Left lung (tissue), 10 donors: Measurements from ENCODE around the gene AFF2. TPM values are rescaled to one million over a fixed set of nuclear protein-coding genes. Genes with fewer than 3 reads are reported as not detected.

Experiments used
- ATAC-seq: fragments of 200-7000 bp; cut with Tn5 transposase; one replicate; pipeline ENCODE4 v1.9.1; 2020; ENCODE audit warnings: moderate library complexity
- DNase-seq, 4 donors: peaks; one replicate each; pipeline ENCODE4 v3.0.0-alpha.2; 2013 to 2020
- H3K27ac ChIP-seq, 2 donors: fragments of 200-600 bp; sonication (generic) in 1 of 2; one replicate each; pipeline versions ENCODE4 v1.5.0 to v1.8.0; 2020 to 2021
- H3K27me3 ChIP-seq, 2 donors: fragments of 200-600 bp; sonication (generic) in 1 of 2; one replicate each; pipeline versions ENCODE4 v1.5.0 to v1.8.0; 2020 to 2021
- H3K36me3 ChIP-seq, 2 donors: fragments of 200-600 bp; sonication (generic) in 1 of 2; one replicate each; pipeline versions ENCODE4 v1.5.0 to v1.8.0; 2020 to 2021
- H3K4me1 ChIP-seq, 2 donors: fragments of 200-600 bp; one replicate each; pipeline ENCODE4 v1.8.0; 2021
- H3K4me3 ChIP-seq, 2 donors: fragments of 200-600 bp; sonication (generic) in 1 of 2; one replicate each; pipeline versions ENCODE4 v1.5.0 to v1.8.0; 2020 to 2021; ENCODE audit warnings: mild to moderate bottlenecking in 1 of 2
- H3K9me3 ChIP-seq, 2 donors: fragments of 200-600 bp; sonication (generic) in 1 of 2; one replicate each; pipeline versions ENCODE4 v1.5.0 to v1.8.0; 2020 to 2021
- CTCF ChIP-seq, 2 donors: fragments of 200-600 bp; sonication (generic) in 1 of 2; IDR thresholded peaks; one replicate each; pipeline versions ENCODE4 v1.5.0 to v1.8.0; 2021; ENCODE audit warnings: antibody characterized with exemption in 2 of 2
- intact Hi-C, 2 donors: fragments of 100-400 bp; cut with DNase I; formaldehyde crosslinking; loops; one replicate each; pipeline versions ENCODE4 v1.11.2 to v1.14.2; 2022
- polyA plus RNA-seq, 6 donors: library from polyadenylated mRNA; unstranded; fragments of 120-200 nt; gene quantifications; one replicate each; pipeline ENCODE4 v1.2.1, GENCODE V29; 2013; ENCODE audit not compliant: insufficient read length in 6 of 6
- total RNA-seq, 2 donors: library from RNA; stranded (reverse); fragmentation: NEBNext Ultra II Directional; extraction: Animal tissue kit (Norgen Biotek cat#: 25700); gene quantifications; one replicate each; pipeline ENCODE4 v1.2.1, GENCODE V29; 2021
- donor health status: DM: no; HTN: yes; CAD: no.
- donor health status: DM: no; HTN: no; CAD: no.

AFF2 gene
- total and polyA plus RNA-seq, 8 donors: 4.8 to 10.2 (median 5.7) TPM

GRCh38 chrX:148979786-148980185, 479.4 kb downstream of the AFF2 start:
- Histone ChIP-seq H3K27me3 (no peaks in the 10 kb centered on the region), H3K27ac (no peak overlapping the region), H3K9me3 (no peaks in the 10 kb centered on the region), H3K4me1 (no peaks in the 10 kb centered on the region), H3K4me3 (no peak overlapping the region), H3K36me3 (no peaks in the 10 kb centered on the region)
- intact Hi-C loops: no loop called here
- ATAC-seq (no peak), DNase-seq (no peak)
- TF ChIP-seq CTCF (IDR thresholded peaks at IDR 0.05): no peak

DNA sequence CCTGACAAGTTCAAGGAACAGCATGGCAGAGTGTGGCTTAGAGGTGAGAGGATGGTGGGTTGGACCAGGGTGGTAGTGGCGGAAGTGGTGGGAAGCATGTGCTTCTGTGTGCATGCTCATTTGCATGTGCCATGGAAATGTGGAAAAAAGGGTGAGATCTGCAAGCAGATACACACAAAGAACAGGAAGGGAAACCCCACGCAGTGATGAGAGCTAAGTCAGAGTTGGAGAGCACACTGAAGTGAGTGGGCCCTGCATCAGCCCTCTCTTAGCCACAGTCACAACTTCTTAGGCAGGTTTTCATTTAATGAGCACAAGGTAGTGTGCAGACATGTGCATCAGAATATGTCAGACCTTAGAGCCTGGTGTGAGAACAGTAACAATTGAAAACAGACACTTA, 483.8 kb downstream of the AFF2 start:
- DNase-seq: no peak
- no peaks in the 10 kb centered on the region for H3K4me1 ChIP-seq
- no peaks in the 10 kb centered on the region for H3K36me3 ChIP-seq
- no peak overlapping the region for H3K27ac ChIP-seq
- no peaks in the 10 kb centered on the region for H3K9me3 ChIP-seq
- TF ChIP-seq CTCF (IDR thresholded peaks at IDR 0.05): no peak
- ATAC-seq: no peak
- no peak overlapping the region for H3K4me3 ChIP-seq
- H3K27me3 ChIP-seq: no peaks in the 10 kb centered on the region
- intact Hi-C loops: no loop called here

DNA sequence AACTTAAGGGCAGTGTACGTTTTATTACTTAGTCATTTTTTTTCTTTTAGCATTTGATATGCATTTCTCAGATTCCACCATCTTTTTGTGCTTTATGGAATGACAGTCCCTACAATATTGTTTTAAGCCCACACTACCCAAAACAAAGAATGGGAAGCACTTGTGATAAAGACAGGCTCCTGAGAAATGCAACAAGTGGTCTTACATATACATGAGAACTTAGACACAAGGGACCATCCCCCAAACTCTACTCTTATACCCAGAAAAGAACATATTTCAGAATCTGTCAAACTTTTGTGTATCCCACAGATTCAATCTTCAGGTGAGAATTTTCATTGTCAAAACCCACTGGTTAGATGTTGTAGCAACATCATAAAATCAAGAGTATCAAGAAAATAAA, 491.1 kb downstream of the AFF2 start:
- H3K4me1 ChIP-seq: no peaks in the 10 kb centered on the region
- no peaks in the 10 kb centered on the region for H3K36me3 ChIP-seq
- DNase-seq: no peak
- H3K9me3 ChIP-seq: no peaks in the 10 kb centered on the region
- TF ChIP-seq CTCF (IDR thresholded peaks at IDR 0.05): no peak
- H3K4me3 ChIP-seq: no peak overlapping the region
- intact Hi-C loops: no loop called here
- ATAC-seq: no peak
- no peak overlapping the region for H3K27ac ChIP-seq
- H3K27me3 ChIP-seq: no peaks in the 10 kb centered on the region

GRCh38 chrX:148995661-148996060, 495.2 kb downstream of the AFF2 start:
- no peaks in the 10 kb centered on the region for H3K9me3 ChIP-seq
- no peak overlapping the region for H3K27ac ChIP-seq
- H3K4me1 ChIP-seq: no peaks in the 10 kb centered on the region
- H3K4me3 ChIP-seq: no peak overlapping the region
- DNase-seq: no peak
- ATAC-seq: no peak
- no peaks in the 10 kb centered on the region for H3K27me3 ChIP-seq
- intact Hi-C loops: no loop called here
- H3K36me3 ChIP-seq: no peaks in the 10 kb centered on the region
- no peak for TF ChIP-seq CTCF (IDR thresholded peaks at IDR 0.05)

GRCh38 chrX:149002320-149002719, 501.9 kb downstream of the AFF2 start:
- DNase-seq (no peak), ATAC-seq (no peak)
- intact Hi-C loops: no loop called here
- no peaks in the 10 kb centered on the region for H3K36me3 ChIP-seq
- H3K4me1 ChIP-seq: no peaks in the 10 kb centered on the region
- no peaks in the 10 kb centered on the region for H3K27me3 ChIP-seq
- no peak overlapping the region for H3K4me3 ChIP-seq
- H3K9me3 ChIP-seq: no peaks in the 10 kb centered on the region
- no peak overlapping the region for H3K27ac ChIP-seq
- no peak for TF ChIP-seq CTCF (IDR thresholded peaks at IDR 0.05)
